DOHH2 (cell line): ENCODE measurements around the gene SERPINI1.

Experiments
- H3F3A ChIP-seq: fragments of 200-600 bp; sonication (generic), shearing (Covaris generic); 2 replicates; pipeline ENCODE4 v1.6.0; 2016; ENCODE audit warnings: antibody characterized with exemption, mild to moderate bottlenecking; ENCODE audit not compliant: control insufficient read depth, insufficient read depth
- H3K27ac ChIP-seq: fragments of 200-600 bp; sonication (generic); 2 replicates; pipeline ENCODE4 v1.5.1; 2014; ENCODE audit warnings: low read depth, mild to moderate bottlenecking, low read length, moderate library complexity
- H3K27me3 ChIP-seq: fragments of 200-600 bp; sonication (generic); 2 replicates; pipeline ENCODE4 v1.6.1; 2014; ENCODE audit warnings: mild to moderate bottlenecking, low read length, mixed read lengths; ENCODE audit not compliant: control insufficient read depth
- H3K36me3 ChIP-seq: fragments of 200-600 bp; sonication (generic); 2 replicates; pipeline ENCODE4 v1.6.1; 2014; ENCODE audit warnings: mild to moderate bottlenecking, low read length, moderate library complexity, mixed read lengths; ENCODE audit not compliant: control insufficient read depth
- H3K4me1 ChIP-seq: fragments of 200-600 bp; sonication (generic); 2 replicates; pipeline ENCODE4 v1.6.1; 2014; ENCODE audit warnings: mild to moderate bottlenecking, low read length, mixed read lengths; ENCODE audit not compliant: control insufficient read depth
- H3K4me2 ChIP-seq: fragments of 200-600 bp; sonication (generic); 2 replicates; pipeline ENCODE4 v1.6.0; 2014; ENCODE audit warnings: mild to moderate bottlenecking, low read length, moderate library complexity
- H3K4me3 ChIP-seq: fragments of 200-600 bp; sonication (generic); 2 replicates; pipeline ENCODE4 v1.5.1; 2014; ENCODE audit warnings: mild to moderate bottlenecking, low read length, mixed read lengths
- H3K79me2 ChIP-seq: fragments of 200-600 bp; sonication (generic); 2 replicates; pipeline ENCODE4 v1.6.1; 2014; ENCODE audit warnings: mild to moderate bottlenecking, low read length, mixed read lengths; ENCODE audit not compliant: control insufficient read depth
- H3K9me2 ChIP-seq: fragments of 200-600 bp; sonication (generic); replicated peaks from 2 replicates; pipeline ENCODE4 v1.6.1; 2014; ENCODE audit warnings: mild to moderate bottlenecking, low read length, mixed read lengths; ENCODE audit not compliant: control insufficient read depth
- H3K9me3 ChIP-seq: fragments of 200-600 bp; sonication (generic); 2 replicates; pipeline ENCODE4 v1.6.1; 2014; ENCODE audit warnings: antibody characterized with exemption, low read length, mixed read lengths; ENCODE audit not compliant: control insufficient read depth, insufficient read depth
- H4K20me1 ChIP-seq: fragments of 200-600 bp; sonication (generic); 2 replicates; pipeline ENCODE4 v1.6.0; 2014; ENCODE audit warnings: low read depth, mild to moderate bottlenecking, antibody characterized with exemption, low read length, moderate library complexity; ENCODE audit not compliant: control insufficient read depth, insufficient read depth
- CTCF ChIP-seq: fragments of 200-600 bp; sonication (generic); IDR thresholded peaks from one replicate; pipeline ENCODE4 v1.5.1; 2014; ENCODE audit warnings: antibody characterized with exemption, mild to moderate bottlenecking, low read depth, low read length; ENCODE audit not compliant: poor library complexity, severe bottlenecking
- EZH2phosphoT487 ChIP-seq: fragments of 200-600 bp; sonication (generic); IDR thresholded peaks from 2 replicates; pipeline ENCODE4 v1.6.1; 2017; ENCODE audit warnings: borderline replicate concordance, mild to moderate bottlenecking, antibody characterized with exemption, low read length, moderate library complexity, mixed read lengths

Gene SERPINI1

DNA sequence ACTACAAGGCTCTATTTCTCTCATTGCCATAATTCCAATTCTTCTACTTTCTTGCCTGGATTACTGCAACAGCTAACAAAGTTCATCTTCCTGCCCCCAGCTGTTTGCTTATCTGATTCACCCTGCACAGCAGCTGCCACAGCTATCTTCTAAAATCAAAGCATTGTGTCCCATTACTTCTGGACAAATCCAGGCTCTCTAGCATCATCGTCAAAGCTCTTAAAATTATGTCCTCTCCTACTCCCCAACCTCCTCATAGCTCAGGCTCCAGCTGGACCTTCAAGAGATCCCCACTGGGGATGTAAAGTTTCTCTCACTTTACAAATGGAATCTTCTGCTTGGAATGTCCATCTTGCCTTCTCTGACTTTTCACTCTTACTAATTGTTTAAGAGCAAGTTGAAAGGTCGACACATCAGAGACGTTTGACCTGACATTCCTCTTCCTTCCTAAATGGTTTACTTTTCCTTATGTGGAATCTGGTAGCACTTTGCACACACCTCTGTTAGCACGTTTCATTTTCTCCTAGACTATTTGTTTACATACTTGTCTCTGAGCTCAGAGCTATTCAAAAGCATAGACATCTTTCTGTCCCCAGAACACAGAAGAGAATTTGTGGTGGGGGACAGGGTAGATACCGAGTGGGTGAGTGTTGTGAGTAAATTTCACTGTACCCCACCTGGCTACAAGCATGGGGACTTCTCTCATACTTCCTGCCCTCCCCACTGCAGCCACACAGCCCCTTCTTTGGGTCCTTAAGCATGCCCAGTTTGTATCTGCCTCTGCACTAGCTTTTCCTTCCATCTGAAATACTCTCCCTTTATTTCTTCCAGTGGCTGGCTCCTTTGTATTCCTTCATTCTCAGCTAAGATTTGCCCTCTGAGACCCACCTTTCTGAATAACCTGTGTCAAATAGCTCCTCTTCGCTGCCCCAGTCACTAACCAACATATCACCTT is 77.9 kb downstream of the SERPINI1 start:
- Histone ChIP-seq H3K36me3 (no peaks in the 10 kb centered on the region), H3K27me3 (no peaks in the 10 kb centered on the region), H3K9me2 (no peaks in the 10 kb centered on the region), H4K20me1 (no peaks in the 10 kb centered on the region), H3K79me2 (no peaks in the 10 kb centered on the region), H3K27ac (no peak overlapping the region), H3K9me3 (no peaks in the 10 kb centered on the region), H3F3A (no peaks in the 10 kb centered on the region), H3K4me1 (peaks cover 9% of the 10 kb centered on the region), H3K4me2 (no peak overlapping the region), H3K4me3 (no peak overlapping the region)
- TF ChIP-seq CTCF (no peak), EZH2phosphoT487 (no peak)

- Histone ChIP-seq H3K4me1 (peaks cover 6% of the 10 kb centered on the region), H3K27ac (no peak overlapping the region), H3K27me3 (no peaks in the 10 kb centered on the region), H3K4me3 (no peak overlapping the region), H3K79me2 (no peaks in the 10 kb centered on the region), H3F3A (no peaks in the 10 kb centered on the region), H3K36me3 (no peaks in the 10 kb centered on the region), H3K9me3 (no peaks in the 10 kb centered on the region), H3K4me2 (no peak overlapping the region), H3K9me2 (no peaks in the 10 kb centered on the region), H4K20me1 (no peaks in the 10 kb centered on the region)
- TF ChIP-seq CTCF (no peak), EZH2phosphoT487 (no peak)
These were observed 79.0 kb downstream of the SERPINI1 start for GRCh38 chr3:167814441-167814951.

DNA sequence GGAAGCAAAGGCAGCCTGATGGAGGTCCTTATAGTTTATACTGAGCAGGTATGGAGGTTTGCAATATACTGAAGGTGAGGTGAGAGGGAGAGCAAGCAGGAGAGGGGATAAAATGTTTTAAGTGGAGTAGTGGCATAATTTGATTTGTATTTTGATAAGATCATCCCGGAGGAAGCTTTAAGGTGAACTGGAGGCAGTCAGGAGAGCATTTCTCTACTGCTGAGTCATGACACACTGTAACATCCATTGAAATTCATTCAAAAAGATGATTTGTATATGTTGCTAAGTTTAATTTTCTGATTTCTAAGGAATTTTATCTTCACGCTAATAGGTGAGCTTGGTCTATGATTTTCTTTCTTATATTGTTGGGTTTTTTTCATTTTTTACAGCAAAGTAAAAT is 81.4 kb downstream of the SERPINI1 start:
- no peak overlapping the region for H3K4me3 ChIP-seq
- H3K9me2 ChIP-seq, result no peaks in the 10 kb centered on the region
- H3K4me2 ChIP-seq, result no peak overlapping the region
- H3K27me3 ChIP-seq, result no peaks in the 10 kb centered on the region
- H3K27ac ChIP-seq, result no peak overlapping the region
- peaks cover 8% of the 10 kb centered on the region for H3K9me3 ChIP-seq
- H3F3A ChIP-seq, result no peaks in the 10 kb centered on the region
- no peaks in the 10 kb centered on the region for H3K79me2 ChIP-seq
- peaks cover 6% of the 10 kb centered on the region for H3K4me1 ChIP-seq
- TF ChIP-seq CTCF (no peak), EZH2phosphoT487 (no peak)
- H4K20me1 ChIP-seq, result no peaks in the 10 kb centered on the region
- no peaks in the 10 kb centered on the region for H3K36me3 ChIP-seq
